Keratinocyte (primary cell): ENCODE results near the gene ZNF423.

Experiments
- CTCF ChIP-seq, 3 experiments: IDR thresholded peaks in 1 of 3; conservative IDR thresholded peaks in 1 of 3; optimal IDR thresholded peaks in 1 of 3; 2 replicates in 2 of 3; 3 replicates in 1 of 3; pipeline versions ENCODE3 to v1.5.1; 2011; ENCODE audit warnings: low read length in 3 of 3, mild to moderate bottlenecking in 3 of 3, moderate library complexity in 2 of 3, control low read depth in 1 of 3, inconsistent platforms in 1 of 3; ENCODE audit not compliant: insufficient read depth in 2 of 3; ENCODE audit errors: extremely low read depth in 1 of 3
- EZH2 ChIP-seq: IDR thresholded peaks from one replicate; pipeline ENCODE4 v1.6.1; 2012; ENCODE audit warnings: inconsistent platforms, mild to moderate bottlenecking, low read length, moderate library complexity

GRCh38 chr16:49533422-49533821, 322.5 kb downstream of the ZNF423 start:
- TF ChIP-seq CTCF (optimal IDR thresholded peaks at IDR 0.05 in 1 of 3, IDR thresholded peaks at IDR 0.05 in 1 of 3, conservative IDR thresholded peaks at IDR 0.05 in 1 of 3; ENCODE audit: extremely low read depth in 1 of 3, insufficient read depth in 2 of 3, low read length in 3 of 3) (no peak), EZH2 (no peak)
